Keratinocyte (primary cell): ENCODE data around the gene ZBTB20. TPM values are rescaled to one million over a fixed set of nuclear protein-coding genes. Genes with fewer than 3 reads are reported as not detected.

ENCODE experiments used
- DNase-seq: peaks from one replicate; pipeline ENCODE4 v3.0.0-alpha.2; 2011; ENCODE audit warnings: low read depth, missing footprints, low spot score
- FAIRE-seq: peaks from 2 replicates; lab custom pipeline; 2011; peaks lifted over from hg19 to GRCh38; lab: Jason Lieb, UNC
- H2AFZ ChIP-seq: 2 replicates; pipeline ENCODE4 v1.6.0; 2012; ENCODE audit warnings: low read length, control low read depth, inconsistent platforms; ENCODE audit not compliant: control insufficient read depth
- H3K27ac ChIP-seq: 2 replicates; pipeline ENCODE4 v1.5.1; 2011; ENCODE audit warnings: low read length; ENCODE audit not compliant: control insufficient read depth, insufficient read depth
- H3K27me3 ChIP-seq: 3 replicates; pipeline ENCODE4 v1.6.0; 2011; ENCODE audit warnings: low read length; ENCODE audit not compliant: control insufficient read depth, insufficient read depth; ENCODE audit errors: extremely low read depth
- H3K36me3 ChIP-seq, 2 experiments: 2 replicates in 1 of 2; 3 replicates in 1 of 2; pipeline ENCODE4 v1.5.1; 2011; ENCODE audit warnings: low read length in 2 of 2, mild to moderate bottlenecking in 1 of 2; ENCODE audit not compliant: control insufficient read depth in 2 of 2, insufficient read depth in 2 of 2; ENCODE audit errors: extremely low read depth in 1 of 2
- H3K4me1 ChIP-seq: 3 replicates; pipeline ENCODE4 v1.5.1; 2011; ENCODE audit warnings: low read length; ENCODE audit not compliant: control insufficient read depth, insufficient read depth; ENCODE audit errors: extremely low read depth
- H3K4me2 ChIP-seq: 3 replicates; pipeline ENCODE4 v1.6.0; 2011; ENCODE audit warnings: low read depth, low read length; ENCODE audit not compliant: control insufficient read depth, insufficient read depth; ENCODE audit errors: extremely low read depth
- H3K4me3 ChIP-seq, 3 experiments: fragments of 200-600 bp in 1 of 3; sonication (generic) in 1 of 3; 2 replicates in 2 of 3; 3 replicates in 1 of 3; pipeline ENCODE4 v1.5.1; 2011 to 2016; ENCODE audit warnings: low read length in 3 of 3, mild to moderate bottlenecking in 3 of 3, control low read depth in 2 of 3, inconsistent platforms in 1 of 3, low read depth in 1 of 3, mixed read lengths in 1 of 3, mixed run types in 1 of 3, moderate library complexity in 1 of 3; ENCODE audit not compliant: control insufficient read depth in 2 of 3, insufficient read depth in 2 of 3; ENCODE audit errors: extremely low read depth in 1 of 3
- H3K79me2 ChIP-seq: 2 replicates; pipeline ENCODE4 v1.6.0; 2012; ENCODE audit warnings: low read length; ENCODE audit not compliant: control insufficient read depth, insufficient read depth
- H3K9ac ChIP-seq: 3 replicates; pipeline ENCODE4 v1.6.0; 2011; ENCODE audit warnings: low read length; ENCODE audit not compliant: control insufficient read depth, insufficient read depth; ENCODE audit errors: extremely low read depth
- H3K9me1 ChIP-seq: 3 replicates; pipeline ENCODE4 v1.6.0; 2011; ENCODE audit warnings: low read length; ENCODE audit not compliant: control insufficient read depth, insufficient read depth; ENCODE audit errors: extremely low read depth
- H3K9me3 ChIP-seq: 2 replicates; pipeline ENCODE4 v1.5.1; 2012; ENCODE audit warnings: low read depth, low read length; ENCODE audit not compliant: control insufficient read depth
- H4K20me1 ChIP-seq: 3 replicates; pipeline ENCODE4 v1.6.0; 2011; ENCODE audit warnings: low read length; ENCODE audit not compliant: control insufficient read depth, insufficient read depth; ENCODE audit errors: extremely low read depth
- CTCF ChIP-seq, 3 experiments: IDR thresholded peaks in 1 of 3; conservative IDR thresholded peaks in 1 of 3; optimal IDR thresholded peaks in 1 of 3; 2 replicates in 2 of 3; 3 replicates in 1 of 3; pipeline versions ENCODE3 to v1.5.1; 2011; ENCODE audit warnings: low read length in 3 of 3, mild to moderate bottlenecking in 3 of 3, moderate library complexity in 2 of 3, control low read depth in 1 of 3, inconsistent platforms in 1 of 3; ENCODE audit not compliant: insufficient read depth in 2 of 3; ENCODE audit errors: extremely low read depth in 1 of 3
- EZH2 ChIP-seq: IDR thresholded peaks from one replicate; pipeline ENCODE4 v1.6.1; 2012; ENCODE audit warnings: inconsistent platforms, mild to moderate bottlenecking, low read length, moderate library complexity
- dilution Hi-C: fragments of 300-500 bp; cut with MboI; formaldehyde crosslinking; loops from one replicate; pipeline ENCODE4 v1.7.0; 2020; ENCODE audit warnings: low sequenced_read_pairs; ENCODE audit not compliant: extremely low pct_ligation_motif_present
- polyA plus RNA-seq, 5 experiments: library from polyadenylated mRNA; depleted of rRNA in 3 of 5; stranded (reverse) in 3 of 5; stranded (forward) in 1 of 5; unstranded in 1 of 5; fragments of >200 nt; gene quantifications; 1 replicate in 1 of 5; 2 replicates in 3 of 5; 3 replicates in 1 of 5; pipeline versions ENCODE4 v1.2.1 to v1.2.3, GENCODE V29; 2011 to 2012; ENCODE audit warnings: missing spikeins in 2 of 5, low read depth in 1 of 5, low replicate concordance in 1 of 5

ZBTB20 gene
- polyA plus RNA-seq, 1 donor (not counting 4 experiments of a cell fraction or from before 2014, with no cell fraction given) = 0.52 TPM

- Histone ChIP-seq H2AFZ (no peak overlapping the region), H3K9ac (no peak overlapping the region), H3K9me3 (no peaks in the 10 kb centered on the region), H3K4me2 (no peak overlapping the region), H3K27ac (no peak overlapping the region), H3K9me1 (no peaks in the 10 kb centered on the region), H3K4me3 (no peak overlapping the region), H3K79me2 (no peaks in the 10 kb centered on the region), H3K27me3 (no peaks in the 10 kb centered on the region), H3K36me3 (no peaks in the 10 kb centered on the region), H4K20me1 (no peaks in the 10 kb centered on the region), H3K4me1 (no peaks in the 10 kb centered on the region)
- dilution Hi-C loops = no loop called here
- FAIRE-seq (no peak), DNase-seq (no peak)
- TF ChIP-seq EZH2 (no peak), CTCF (optimal IDR thresholded peaks at IDR 0.05 in 1 of 3, IDR thresholded peaks at IDR 0.05 in 1 of 3, conservative IDR thresholded peaks at IDR 0.05 in 1 of 3; ENCODE audit: extremely low read depth in 1 of 3, insufficient read depth in 2 of 3, low read length in 3 of 3) (no peak)
These were observed 725.9 kb downstream of the ZBTB20 start for GRCh38 chr3:114421204-114421603.

GRCh38 chr3:114420072-114420471, 727.0 kb downstream of the ZBTB20 start:
- H2AFZ ChIP-seq = no peak overlapping the region
- no peaks in the 10 kb centered on the region for H3K9me3 ChIP-seq
- H3K4me1 ChIP-seq = no peaks in the 10 kb centered on the region
- H3K36me3 ChIP-seq = no peaks in the 10 kb centered on the region
- TF ChIP-seq CTCF (optimal IDR thresholded peaks at IDR 0.05 in 1 of 3, IDR thresholded peaks at IDR 0.05 in 1 of 3, conservative IDR thresholded peaks at IDR 0.05 in 1 of 3; ENCODE audit: extremely low read depth in 1 of 3, insufficient read depth in 2 of 3, low read length in 3 of 3) (no peak), EZH2 (no peak)
- no peak for DNase-seq
- no peaks in the 10 kb centered on the region for H4K20me1 ChIP-seq
- dilution Hi-C loops = no loop called here
- no peak overlapping the region for H3K27ac ChIP-seq
- H3K9ac ChIP-seq = no peak overlapping the region
- H3K27me3 ChIP-seq = no peaks in the 10 kb centered on the region
- H3K4me3 ChIP-seq = no peak overlapping the region
- no peak overlapping the region for H3K4me2 ChIP-seq
- H3K79me2 ChIP-seq = no peaks in the 10 kb centered on the region
- H3K9me1 ChIP-seq = no peaks in the 10 kb centered on the region
- no peak for FAIRE-seq
